PC-3 (cell line): ENCODE data around the gene MOK.

Source experiments
- EZH2 ChIP-seq: fragments of 300-600 bp; sonication (generic); IDR thresholded peaks from one replicate; pipeline ENCODE4 v1.6.1; 2017; ENCODE audit warnings: antibody characterized with exemption, mild to moderate bottlenecking, low read length; ENCODE audit not compliant: unreplicated experiment
- TF ChIP-seq, protein P1 (sequence below): fragments of 300-600 bp; sonication (generic); conservative IDR thresholded peaks from 2 replicates; pipeline ENCODE4 v1.5.1; 2017; ENCODE audit warnings: antibody characterized with exemption, low read depth, mild to moderate bottlenecking, low read length

DNA sequence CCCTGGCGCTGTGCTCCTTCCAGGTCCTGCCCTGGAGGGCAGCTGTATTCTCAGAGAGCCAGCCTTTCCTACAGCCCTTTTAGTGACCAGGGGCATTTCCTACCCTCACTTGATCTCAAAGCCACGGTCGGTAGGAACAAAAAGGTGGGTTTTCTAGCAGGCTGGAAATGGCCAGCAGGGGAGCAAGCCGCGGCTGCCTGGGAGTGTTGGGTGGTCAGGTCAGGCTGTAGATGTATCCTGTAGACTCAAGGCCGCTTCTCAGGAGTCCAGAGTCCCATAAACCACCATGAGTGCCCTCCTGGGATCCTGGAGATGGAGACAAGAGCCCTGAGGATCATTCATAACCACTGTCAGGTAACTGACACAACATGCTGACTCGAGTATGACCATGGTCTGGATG lies 39.1 kb upstream of the MOK start:
- TF ChIP-seq, protein P1, sequence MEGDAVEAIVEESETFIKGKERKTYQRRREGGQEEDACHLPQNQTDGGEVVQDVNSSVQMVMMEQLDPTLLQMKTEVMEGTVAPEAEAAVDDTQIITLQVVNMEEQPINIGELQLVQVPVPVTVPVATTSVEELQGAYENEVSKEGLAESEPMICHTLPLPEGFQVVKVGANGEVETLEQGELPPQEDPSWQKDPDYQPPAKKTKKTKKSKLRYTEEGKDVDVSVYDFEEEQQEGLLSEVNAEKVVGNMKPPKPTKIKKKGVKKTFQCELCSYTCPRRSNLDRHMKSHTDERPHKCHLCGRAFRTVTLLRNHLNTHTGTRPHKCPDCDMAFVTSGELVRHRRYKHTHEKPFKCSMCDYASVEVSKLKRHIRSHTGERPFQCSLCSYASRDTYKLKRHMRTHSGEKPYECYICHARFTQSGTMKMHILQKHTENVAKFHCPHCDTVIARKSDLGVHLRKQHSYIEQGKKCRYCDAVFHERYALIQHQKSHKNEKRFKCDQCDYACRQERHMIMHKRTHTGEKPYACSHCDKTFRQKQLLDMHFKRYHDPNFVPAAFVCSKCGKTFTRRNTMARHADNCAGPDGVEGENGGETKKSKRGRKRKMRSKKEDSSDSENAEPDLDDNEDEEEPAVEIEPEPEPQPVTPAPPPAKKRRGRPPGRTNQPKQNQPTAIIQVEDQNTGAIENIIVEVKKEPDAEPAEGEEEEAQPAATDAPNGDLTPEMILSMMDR = no peak
- no peak for TF ChIP-seq EZH2
